Adrenal gland (tissue), 5 donors: Measurements from ENCODE around the gene INCENP.

ENCODE experiments used
- CTCF ChIP-seq, 6 experiments: fragments of 450-650 bp in 4 of 6; fragments of 200-600 bp in 2 of 6; sonication (generic) in 1 of 6; IDR thresholded peaks; 1 replicate in 5 of 6; 2 replicates in 1 of 6; pipeline versions ENCODE4 v1.5.1 to v1.8.0; 2016 to 2021; ENCODE audit warnings: antibody characterized with exemption in 6 of 6, mild to moderate bottlenecking in 2 of 6, moderate library complexity in 1 of 6
- POLR2A ChIP-seq, 2 donors: fragments of 450-650 bp; IDR thresholded peaks; one replicate each; pipeline ENCODE4 v1.6.1; 2017; ENCODE audit warnings: antibody characterized with exemption in 2 of 2, mild to moderate bottlenecking in 2 of 2, moderate library complexity in 1 of 2
- donor health status: DM: no; HTN: no; CAD: no.

DNA sequence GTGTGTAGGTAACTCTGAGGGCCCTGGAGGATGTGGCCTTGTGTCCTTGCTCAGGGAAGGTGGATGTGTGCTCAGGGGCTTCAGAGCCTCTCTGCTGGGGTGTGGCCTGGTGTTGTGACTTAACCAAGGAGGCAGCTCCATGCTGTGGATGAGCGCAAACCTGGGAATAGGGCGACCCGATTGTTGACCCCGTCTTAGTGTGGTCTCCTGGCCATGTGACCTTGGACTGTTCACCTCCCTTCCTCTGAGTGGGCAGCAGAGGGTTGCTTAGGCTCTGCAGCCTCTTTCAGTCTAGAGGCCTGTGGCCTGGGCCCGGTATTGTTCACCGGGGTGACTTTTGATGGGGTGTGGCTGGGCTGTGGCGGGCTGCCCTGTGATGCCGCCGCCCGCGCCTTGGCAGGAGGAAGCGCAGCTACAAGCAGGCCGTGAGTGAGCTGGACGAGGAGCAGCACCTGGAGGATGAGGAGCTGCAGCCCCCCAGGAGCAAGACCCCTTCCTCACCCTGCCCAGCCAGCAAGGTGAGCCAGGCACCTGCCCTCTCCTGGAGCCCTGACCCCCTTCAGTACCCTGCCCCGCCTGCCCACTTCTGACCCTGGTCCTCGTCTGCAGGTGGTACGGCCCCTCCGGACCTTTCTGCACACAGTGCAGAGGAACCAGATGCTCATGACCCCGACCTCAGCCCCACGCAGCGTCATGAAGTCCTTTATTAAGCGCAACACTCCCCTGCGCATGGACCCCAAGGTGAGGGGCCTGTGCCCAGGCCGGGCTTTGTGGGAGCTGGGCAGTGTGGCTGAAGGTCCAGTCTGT lies 16.7 kb downstream of the INCENP start:
- TF ChIP-seq CTCF (IDR thresholded peaks at IDR 0.05) (no peak), POLR2A (IDR thresholded peaks at IDR 0.05) (no peak)
